GM18867 (cell line): ENCODE results near the gene DLX3.
"Not testable (repeated sequence)": the region's sequence is repeated elsewhere in the genome, so short reads cannot be mapped to it uniquely, and the experiment has no call there.

ENCODE experiments used
- ATAC-seq: cut with Tn5 transposase; IDR thresholded peaks from one replicate; pipeline ENCODE4 v1.9.1; 2021; ENCODE audit warnings: mild to moderate bottlenecking, moderate library complexity; ENCODE audit not compliant: unreplicated experiment

The DLX3 gene

DNA sequence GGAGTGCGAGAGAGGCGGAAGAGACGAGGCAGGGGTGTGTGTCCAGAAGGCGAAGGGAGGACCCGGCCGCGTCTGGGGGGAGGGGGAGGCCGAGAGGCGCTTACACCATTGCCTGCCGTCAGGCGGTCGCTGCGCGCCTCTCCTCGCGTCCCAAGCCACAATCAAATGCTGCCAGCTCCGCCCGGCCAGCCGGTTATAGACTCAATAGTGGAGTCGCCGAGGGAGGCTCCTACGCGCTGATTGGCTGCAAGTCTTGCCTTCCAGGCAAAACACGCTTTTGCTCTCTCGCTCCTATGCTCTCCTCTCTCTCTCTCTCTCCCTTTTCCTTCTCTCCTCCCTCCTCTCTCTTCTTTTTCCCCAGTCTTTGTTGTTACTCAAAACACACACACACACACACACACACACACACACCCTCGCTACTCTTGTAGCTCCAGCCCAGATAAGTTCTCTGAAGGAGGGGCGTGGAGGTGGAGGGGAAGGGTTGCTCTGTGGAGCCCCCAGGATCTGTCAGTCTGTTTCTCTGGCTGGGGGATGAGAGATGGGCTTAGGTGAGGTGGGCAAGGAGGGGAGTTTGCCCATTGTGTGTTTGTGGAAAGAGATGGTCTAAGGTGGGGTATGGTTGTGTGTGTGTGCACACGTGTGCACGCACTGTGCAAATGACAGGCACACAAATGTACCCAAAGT is at the start of gene DLX3:
Gene DLX3 (minus strand): TSS at position 170 of the 684 bp plus-strand sequence. CDS start 226 bp downstream, outside the sequence.
- ATAC-seq = no peak

DNA sequence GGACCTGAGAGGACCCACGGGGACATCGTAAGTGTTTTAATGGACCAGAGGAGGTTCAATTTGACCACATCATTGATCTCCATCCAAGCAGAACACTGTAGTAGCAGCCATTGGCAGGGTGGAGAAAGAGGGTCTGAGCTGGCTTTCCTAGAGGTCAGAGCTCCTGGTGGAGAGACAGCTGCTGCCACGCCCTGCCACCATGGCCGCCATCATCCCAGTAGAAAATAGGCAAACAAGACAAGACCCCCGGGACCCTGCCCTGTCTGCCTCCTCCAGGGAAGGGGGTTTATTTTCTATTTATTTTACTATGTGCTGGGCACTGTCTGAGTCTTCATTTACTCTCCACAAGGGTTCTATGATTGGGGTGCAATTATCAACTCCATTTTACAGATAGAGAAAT is 49.5 kb upstream of the DLX3 start:
- no peak for ATAC-seq

GRCh38 chr17:50043290-50044148 is 48.5 kb upstream of the DLX3 start:
- ATAC-seq = no peak

DNA sequence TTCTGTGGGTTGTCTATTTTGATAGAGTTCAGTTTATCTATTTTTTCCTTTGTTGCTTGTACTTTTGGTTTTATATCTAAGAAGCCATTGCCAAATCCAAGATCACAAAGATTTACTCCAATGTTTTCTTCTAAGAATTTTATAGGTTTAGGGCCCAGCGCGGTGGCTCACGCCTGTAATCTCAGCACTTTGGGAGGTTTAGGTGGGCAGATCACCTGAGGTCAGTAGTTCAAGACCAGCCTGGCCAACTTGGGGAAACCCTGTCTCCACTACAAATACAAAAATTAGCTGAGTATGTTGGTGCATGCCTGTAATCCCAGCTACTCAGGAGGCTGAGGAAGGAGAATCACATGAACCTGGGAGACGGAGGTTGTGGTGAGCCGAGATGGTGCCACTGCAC is 47.2 kb upstream of the DLX3 start:
- no peak for ATAC-seq

DNA sequence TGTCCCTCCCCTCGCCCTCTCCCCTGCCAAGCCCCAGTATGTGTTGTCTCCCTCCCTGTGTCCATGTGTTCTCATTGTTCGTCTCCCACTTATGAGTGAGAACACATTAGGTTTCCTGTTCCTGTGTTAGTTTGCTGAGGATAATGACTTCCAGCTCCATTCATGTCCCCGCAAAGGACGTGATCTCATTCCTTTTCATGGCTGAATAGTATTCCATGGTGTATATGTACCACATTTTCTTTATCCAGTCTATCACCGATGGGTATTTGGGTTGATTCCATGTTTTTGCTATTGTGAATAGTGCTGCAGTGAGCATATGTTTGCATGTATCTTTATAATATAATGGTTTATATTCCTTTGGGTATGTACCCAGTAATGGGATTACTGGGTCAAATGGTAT is 45.5 kb upstream of the DLX3 start:
- ATAC-seq = not testable (repeated sequence)

- no peak for ATAC-seq
Measured at GRCh38 chr17:50039058-50039457, 44.0 kb upstream of the DLX3 start.

GRCh38 chr17:50037321-50038107 is 42.5 kb upstream of the DLX3 start:
- ATAC-seq = no peak

GRCh38 chr17:50036455-50037261 is 41.6 kb upstream of the DLX3 start:
- no peak for ATAC-seq

DNA sequence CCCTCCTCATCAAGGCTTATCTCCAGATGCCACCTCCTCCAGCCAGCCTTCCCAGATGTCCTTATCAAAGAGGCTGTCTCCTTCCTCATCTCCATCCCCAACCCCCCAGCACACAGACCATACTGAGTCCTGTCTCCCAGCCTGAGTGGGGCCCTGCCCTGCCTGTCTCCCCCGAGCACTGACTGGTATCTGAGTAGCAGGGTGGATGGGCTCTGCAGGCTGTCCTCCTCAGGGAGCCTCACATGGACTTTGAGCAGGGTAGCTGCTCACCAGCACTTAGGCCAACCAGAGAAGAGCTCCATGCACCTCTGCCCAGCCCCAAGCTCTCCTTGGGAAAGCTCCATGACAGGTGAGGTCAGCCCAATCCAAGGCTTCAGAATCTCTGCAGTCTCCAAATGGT is 40.9 kb upstream of the DLX3 start:
- ATAC-seq = no peak

DNA sequence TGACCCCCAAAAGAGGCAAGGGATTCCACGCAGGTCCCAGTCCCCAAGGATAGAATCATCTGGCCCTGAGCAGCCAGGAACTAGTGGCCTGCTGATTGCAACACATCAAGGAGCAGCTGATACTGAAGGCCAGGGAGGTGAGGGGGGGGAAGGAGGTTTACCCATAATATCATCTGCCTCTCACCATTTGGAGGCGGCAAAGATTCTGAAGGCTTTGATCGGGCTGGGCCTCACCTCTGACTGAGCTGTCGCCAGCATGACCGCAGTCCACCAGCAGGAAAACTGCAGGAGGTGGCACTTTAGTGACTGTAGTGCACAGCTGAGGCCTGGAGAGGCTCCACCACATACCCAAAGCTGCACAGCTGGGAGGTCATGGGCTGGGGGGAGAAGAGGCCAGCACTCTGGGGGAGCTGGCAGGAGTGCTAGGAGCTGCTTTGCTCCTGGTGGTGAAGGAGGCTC is 40.4 kb upstream of the DLX3 start:
- ATAC-seq = no peak

GRCh38 chr17:50034498-50035364 is 39.7 kb upstream of the DLX3 start:
- ATAC-seq = no peak

- ATAC-seq = no peak
Measured at GRCh38 chr17:50033316-50033715, 38.3 kb upstream of the DLX3 start.

DNA sequence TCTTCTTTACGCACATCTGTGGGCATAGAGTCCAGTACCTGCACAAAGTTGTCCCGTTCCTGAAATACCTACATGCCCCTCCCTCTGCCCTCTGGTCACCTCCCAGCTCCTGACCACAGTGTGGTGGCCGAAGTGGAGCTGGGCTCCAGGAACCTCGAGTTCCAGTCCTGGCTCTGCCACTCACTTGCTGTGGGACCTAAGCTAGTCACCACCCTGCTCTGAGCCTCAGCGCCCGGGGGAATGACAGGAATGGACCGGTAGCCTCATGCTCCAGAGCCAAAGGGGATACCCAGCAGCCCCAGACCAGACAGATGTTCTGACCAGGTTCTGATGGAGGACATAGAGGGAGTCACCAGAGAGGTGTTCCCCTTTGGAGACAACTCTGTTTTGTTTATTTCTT is 34.2 kb upstream of the DLX3 start:
- no peak for ATAC-seq

DNA sequence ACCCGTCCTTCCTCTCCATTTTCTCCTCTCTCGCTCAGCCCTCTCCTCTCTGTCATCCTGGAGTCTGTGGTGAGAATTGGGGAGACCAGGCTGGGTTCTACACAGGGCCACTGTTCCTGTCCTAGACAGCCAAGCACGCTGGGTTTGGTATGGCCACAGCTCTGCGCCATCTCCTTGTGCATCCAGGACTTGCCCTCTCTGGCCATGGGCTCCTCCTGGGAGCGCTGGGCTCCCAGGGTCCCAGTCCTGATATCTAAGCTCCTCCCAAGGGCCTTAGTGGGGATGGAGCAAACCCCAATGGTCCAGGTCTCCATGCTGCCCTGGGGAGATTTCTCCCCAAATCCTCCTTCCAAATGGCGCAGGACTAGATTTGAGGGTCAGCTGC is 33.7 kb upstream of the DLX3 start:
- ATAC-seq = no peak

GRCh38 chr17:50027881-50028735 is 33.1 kb upstream of the DLX3 start:
- ATAC-seq = no peak

GRCh38 chr17:50027172-50027880 is 32.3 kb upstream of the DLX3 start:
- no peak for ATAC-seq

- no peak for ATAC-seq
Measured at GRCh38 chr17:50026837-50027171, 31.8 kb upstream of the DLX3 start.

DNA sequence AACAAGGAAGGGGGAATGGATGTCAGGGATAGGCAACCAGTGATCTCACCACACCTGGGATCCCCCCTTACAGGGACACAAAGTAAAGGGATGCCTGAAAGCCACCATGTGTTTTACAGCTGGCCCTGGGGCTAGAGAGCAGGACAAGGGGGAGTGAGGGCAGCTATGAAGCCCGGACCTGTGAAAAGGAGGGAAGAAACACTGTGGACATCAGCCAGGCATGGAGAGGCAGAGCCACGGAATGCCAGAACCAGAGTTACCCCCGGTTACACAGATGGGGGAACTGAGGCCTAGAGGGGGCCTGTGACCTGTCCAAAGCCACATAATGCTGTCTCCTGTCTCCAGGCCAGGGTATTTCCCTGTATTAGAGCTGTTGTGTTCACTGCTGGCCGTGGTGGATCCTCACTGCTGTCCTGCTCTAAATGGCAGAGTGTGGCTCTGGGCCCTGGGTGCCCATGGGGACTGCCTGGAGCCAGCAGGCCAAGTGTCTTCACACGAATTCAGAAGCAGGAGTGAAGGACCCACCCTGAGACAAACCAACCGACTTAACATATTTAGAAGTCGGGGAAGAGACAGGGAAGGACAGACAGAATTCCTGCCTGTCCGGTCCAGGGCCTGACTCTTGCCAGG is 31.1 kb upstream of the DLX3 start:
- ATAC-seq = no peak
